ENCODE measurements around the gene RBM24.

- no peak for TF ChIP-seq CTCF (IDR thresholded peaks at IDR 0.05; ENCODE audit: low read depth, low read length)
- TF ChIP-seq EZH2phosphoT487 (IDR thresholded peaks at IDR 0.05; ENCODE audit: low read depth), result no peak
Observed at GRCh38 chr6:17281497-17282481, 628 bp downstream of the RBM24 start.
